ENCODE measurements around the gene IL23A. TPM values are rescaled to one million over a fixed set of nuclear protein-coding genes. Genes with fewer than 3 reads are reported as not detected.
A peak's percentile ranks its signal among the peaks of the same experiment; 100 is the strongest.

IL23A gene
- total RNA-seq, 1 experiment from 2014 or later = 0.41 TPM

DNA sequence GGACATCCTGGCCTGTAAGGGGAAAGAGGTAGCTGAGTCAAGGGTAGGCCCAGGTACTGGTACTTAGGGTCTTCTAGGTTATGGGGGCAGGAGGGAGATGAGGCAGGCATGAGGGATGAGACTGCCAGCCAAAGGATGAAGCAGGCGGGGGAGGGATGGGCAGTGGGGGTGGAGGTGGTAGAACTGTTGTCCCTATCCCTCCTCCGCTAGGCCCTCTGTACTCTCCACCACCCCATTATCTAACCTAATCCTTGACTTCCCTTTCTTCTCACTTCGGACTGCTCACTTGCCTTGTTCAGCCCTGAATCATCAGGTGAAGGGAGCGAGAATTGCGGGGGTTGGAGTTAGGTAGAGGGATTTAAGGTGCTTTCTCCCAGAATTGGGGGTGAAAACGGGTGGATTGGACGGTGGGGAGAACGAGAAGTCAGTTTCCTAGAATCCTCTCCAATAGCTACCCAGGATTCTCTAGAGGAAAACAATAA is 5.4 kb upstream of the IL23A start:
- ChIA-PET CTCF (no interaction called here), POLR2A (interaction anchor here (0.6 to 0.9 kb wide), 2 partner anchors 33 to 103 kb away, joined by 5 to 6 read pairs; no protein-coding TSS in a partner anchor)
- Histone ChIP-seq H3K36me3 (ENCODE audit: control insufficient read depth, insufficient read depth, low read length) (peaks cover 3% of the 10 kb centered on the region; the same call in 1 of the 2 replicates), H3K9me3 (ENCODE audit: control insufficient read depth, insufficient read depth, low read depth, low read length) (no peaks in the 10 kb centered on the region), H3K4me3 (ENCODE audit: low read depth in 2 of 2, low read length in 2 of 2) (peak overlapping the region; percentile 76 to 83), H3K27me3 (ENCODE audit: control insufficient read depth, insufficient read depth, low read length) (no peaks in the 10 kb centered on the region), H3K4me1 (ENCODE audit: control insufficient read depth, insufficient read depth, low read length) (peaks cover 15% of the 10 kb centered on the region; the same call in 1 of the 2 replicates), H3K27ac (ENCODE audit: low read length) (peak overlapping the region; percentile 99)
- TF ChIP-seq POLR2AphosphoS5 (IDR thresholded peaks at IDR 0.05; ENCODE audit: low read depth, low read length) (no peak), SIN3A (IDR thresholded peaks at IDR 0.05; ENCODE audit: borderline replicate concordance, insufficient read depth, low read depth, low read length) (no peak), TCF7L2 (IDR thresholded peaks at IDR 0.05; ENCODE audit: low read depth, low read length) (no peak)
- TF ChIP-seq, protein P1, sequence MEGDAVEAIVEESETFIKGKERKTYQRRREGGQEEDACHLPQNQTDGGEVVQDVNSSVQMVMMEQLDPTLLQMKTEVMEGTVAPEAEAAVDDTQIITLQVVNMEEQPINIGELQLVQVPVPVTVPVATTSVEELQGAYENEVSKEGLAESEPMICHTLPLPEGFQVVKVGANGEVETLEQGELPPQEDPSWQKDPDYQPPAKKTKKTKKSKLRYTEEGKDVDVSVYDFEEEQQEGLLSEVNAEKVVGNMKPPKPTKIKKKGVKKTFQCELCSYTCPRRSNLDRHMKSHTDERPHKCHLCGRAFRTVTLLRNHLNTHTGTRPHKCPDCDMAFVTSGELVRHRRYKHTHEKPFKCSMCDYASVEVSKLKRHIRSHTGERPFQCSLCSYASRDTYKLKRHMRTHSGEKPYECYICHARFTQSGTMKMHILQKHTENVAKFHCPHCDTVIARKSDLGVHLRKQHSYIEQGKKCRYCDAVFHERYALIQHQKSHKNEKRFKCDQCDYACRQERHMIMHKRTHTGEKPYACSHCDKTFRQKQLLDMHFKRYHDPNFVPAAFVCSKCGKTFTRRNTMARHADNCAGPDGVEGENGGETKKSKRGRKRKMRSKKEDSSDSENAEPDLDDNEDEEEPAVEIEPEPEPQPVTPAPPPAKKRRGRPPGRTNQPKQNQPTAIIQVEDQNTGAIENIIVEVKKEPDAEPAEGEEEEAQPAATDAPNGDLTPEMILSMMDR (IDR thresholded peaks at IDR 0.05) = no peak
- TF ChIP-seq, protein P2, sequence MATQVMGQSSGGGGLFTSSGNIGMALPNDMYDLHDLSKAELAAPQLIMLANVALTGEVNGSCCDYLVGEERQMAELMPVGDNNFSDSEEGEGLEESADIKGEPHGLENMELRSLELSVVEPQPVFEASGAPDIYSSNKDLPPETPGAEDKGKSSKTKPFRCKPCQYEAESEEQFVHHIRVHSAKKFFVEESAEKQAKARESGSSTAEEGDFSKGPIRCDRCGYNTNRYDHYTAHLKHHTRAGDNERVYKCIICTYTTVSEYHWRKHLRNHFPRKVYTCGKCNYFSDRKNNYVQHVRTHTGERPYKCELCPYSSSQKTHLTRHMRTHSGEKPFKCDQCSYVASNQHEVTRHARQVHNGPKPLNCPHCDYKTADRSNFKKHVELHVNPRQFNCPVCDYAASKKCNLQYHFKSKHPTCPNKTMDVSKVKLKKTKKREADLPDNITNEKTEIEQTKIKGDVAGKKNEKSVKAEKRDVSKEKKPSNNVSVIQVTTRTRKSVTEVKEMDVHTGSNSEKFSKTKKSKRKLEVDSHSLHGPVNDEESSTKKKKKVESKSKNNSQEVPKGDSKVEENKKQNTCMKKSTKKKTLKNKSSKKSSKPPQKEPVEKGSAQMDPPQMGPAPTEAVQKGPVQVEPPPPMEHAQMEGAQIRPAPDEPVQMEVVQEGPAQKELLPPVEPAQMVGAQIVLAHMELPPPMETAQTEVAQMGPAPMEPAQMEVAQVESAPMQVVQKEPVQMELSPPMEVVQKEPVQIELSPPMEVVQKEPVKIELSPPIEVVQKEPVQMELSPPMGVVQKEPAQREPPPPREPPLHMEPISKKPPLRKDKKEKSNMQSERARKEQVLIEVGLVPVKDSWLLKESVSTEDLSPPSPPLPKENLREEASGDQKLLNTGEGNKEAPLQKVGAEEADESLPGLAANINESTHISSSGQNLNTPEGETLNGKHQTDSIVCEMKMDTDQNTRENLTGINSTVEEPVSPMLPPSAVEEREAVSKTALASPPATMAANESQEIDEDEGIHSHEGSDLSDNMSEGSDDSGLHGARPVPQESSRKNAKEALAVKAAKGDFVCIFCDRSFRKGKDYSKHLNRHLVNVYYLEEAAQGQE (IDR thresholded peaks at IDR 0.05; ENCODE audit: insufficient read depth in 1 of 2, low read depth in 2 of 2, low read length in 1 of 2) = no peak
- intact Hi-C loops (cut with micrococcal nuclease; ENCODE audit: unreplicated experiment) (no loop called here), in situ Hi-C loops (cut with HindIII; ENCODE audit: low pct_unique_long_range_greater_than_20kb, low sequenced_read_pairs) (no loop called here)
- no peak for DNase-seq (ENCODE audit: low read depth, low spot score)
- ATAC-seq = no peak
- BruUV-seq (replicated peaks) = TSS peak; percentile 88

DNA sequence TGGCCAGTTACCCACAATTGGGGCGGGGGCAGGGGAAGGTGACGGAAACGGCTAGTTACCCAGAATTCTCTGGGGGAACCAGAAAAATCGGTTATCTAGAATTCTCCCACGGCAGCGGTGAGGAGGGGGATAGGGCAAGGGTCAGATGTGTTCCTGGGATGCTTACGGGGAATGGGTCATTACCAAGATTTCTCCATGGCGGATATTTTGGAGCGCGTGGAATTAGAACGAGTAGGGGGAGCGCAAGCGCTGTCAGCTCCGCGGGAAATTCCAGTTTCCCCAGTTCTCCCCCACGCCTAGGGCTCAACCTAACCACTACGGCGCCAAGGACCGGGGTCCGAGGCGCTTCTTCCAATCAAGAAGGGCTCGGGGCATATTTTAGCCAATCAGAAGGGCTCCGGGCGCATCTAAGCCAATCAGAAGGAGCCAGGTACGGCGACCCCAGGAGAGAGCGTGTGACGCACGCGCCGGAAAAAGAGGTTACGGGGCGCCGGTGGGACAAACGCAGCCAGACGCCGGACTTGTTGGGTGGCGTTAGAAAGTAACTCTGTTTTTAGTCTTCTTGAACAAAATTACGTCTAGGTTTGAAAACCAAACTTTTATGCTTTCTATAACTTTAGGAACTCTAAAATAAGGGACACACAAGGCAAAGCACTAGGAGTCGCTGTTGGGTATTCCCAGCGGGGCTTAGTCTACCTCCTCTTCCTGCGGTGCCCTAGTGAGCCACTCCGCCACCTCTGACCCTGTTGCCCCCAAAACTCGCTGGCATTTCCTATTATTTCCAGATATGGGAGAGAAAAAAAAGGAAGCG is 4.8 kb upstream of the IL23A start, which contains the start of gene PAN2:
Gene PAN2 (minus strand): TSS at position 322 of the 811 bp plus-strand sequence. CDS start 906 bp downstream, outside the sequence.
- Histone ChIP-seq H3K27ac (ENCODE audit: low read length) (peak within 1 kb of the TSS; percentile 99), H3K27me3 (ENCODE audit: control insufficient read depth, insufficient read depth, low read length) (no peaks in the 10 kb centered on the region), H3K4me3 (ENCODE audit: low read depth in 2 of 2, low read length in 2 of 2) (peak within 1 kb of the TSS; percentile 76 to 83), H3K4me1 (ENCODE audit: control insufficient read depth, insufficient read depth, low read length) (peaks cover 15% of the 10 kb centered on the region; the same call in 1 of the 2 replicates), H3K36me3 (ENCODE audit: control insufficient read depth, insufficient read depth, low read length) (peaks cover 3% of the 10 kb centered on the region; the same call in 1 of the 2 replicates), H3K9me3 (ENCODE audit: control insufficient read depth, insufficient read depth, low read depth, low read length) (no peaks in the 10 kb centered on the region)
- CTCF ChIA-PET = no interaction called here
- intact Hi-C loops (cut with micrococcal nuclease; ENCODE audit: unreplicated experiment) = no loop called here
- TF ChIP-seq TCF7L2 (IDR thresholded peaks at IDR 0.05; ENCODE audit: low read depth, low read length) (no peak; the same call in 1 of the 2 replicates), POLR2AphosphoS5 (IDR thresholded peaks at IDR 0.05; ENCODE audit: low read depth, low read length) (peak; percentile 94)
- TF ChIP-seq, protein P2 (IDR thresholded peaks at IDR 0.05; ENCODE audit: insufficient read depth in 1 of 2, low read depth in 2 of 2, low read length in 1 of 2) = no peak
- TF ChIP-seq, protein P1 (IDR thresholded peaks at IDR 0.05) = no peak; the same call in 1 of the 2 replicates
- BruUV-seq (replicated peaks) = no TSS peak
- ATAC-seq (peak; percentile 99), DNase-seq (ENCODE audit: low read depth, low spot score) (peak; percentile 89)
- POLR2A ChIA-PET = interaction anchor here (0.6 to 0.9 kb wide), 2 partner anchors 33 to 103 kb away, joined by 5 to 6 read pairs; no protein-coding TSS in a partner anchor
- in situ Hi-C loops (cut with HindIII; ENCODE audit: low pct_unique_long_range_greater_than_20kb, low sequenced_read_pairs) = no loop called here
